GM18499 (cell line): ENCODE results near the gene KLHL10.
A peak's percentile ranks its signal among the peaks of the same experiment; 100 is the strongest.
"Not testable (repeated sequence)": the region's sequence is repeated elsewhere in the genome, so short reads cannot be mapped to it uniquely, and the experiment has no call there.

Experiments
- ATAC-seq: cut with Tn5 transposase; IDR thresholded peaks from one replicate; pipeline ENCODE4 v1.9.1; 2021; ENCODE audit warnings: moderate number of reproducible peaks; ENCODE audit not compliant: insufficient read depth, unreplicated experiment

KLHL10 gene

GRCh38 chr17:41844971-41845370, 7.3 kb downstream of the KLHL10 start:
- no peak for ATAC-seq

GRCh38 chr17:41848788-41849187, 11.2 kb downstream of the KLHL10 start:
- ATAC-seq, result no peak

GRCh38 chr17:41849251-41849990, 11.8 kb downstream of the KLHL10 start:
- ATAC-seq, result no peak

- ATAC-seq, result not testable (repeated sequence)
Measured at GRCh38 chr17:41851382-41851781, 13.8 kb downstream of the KLHL10 start.

DNA sequence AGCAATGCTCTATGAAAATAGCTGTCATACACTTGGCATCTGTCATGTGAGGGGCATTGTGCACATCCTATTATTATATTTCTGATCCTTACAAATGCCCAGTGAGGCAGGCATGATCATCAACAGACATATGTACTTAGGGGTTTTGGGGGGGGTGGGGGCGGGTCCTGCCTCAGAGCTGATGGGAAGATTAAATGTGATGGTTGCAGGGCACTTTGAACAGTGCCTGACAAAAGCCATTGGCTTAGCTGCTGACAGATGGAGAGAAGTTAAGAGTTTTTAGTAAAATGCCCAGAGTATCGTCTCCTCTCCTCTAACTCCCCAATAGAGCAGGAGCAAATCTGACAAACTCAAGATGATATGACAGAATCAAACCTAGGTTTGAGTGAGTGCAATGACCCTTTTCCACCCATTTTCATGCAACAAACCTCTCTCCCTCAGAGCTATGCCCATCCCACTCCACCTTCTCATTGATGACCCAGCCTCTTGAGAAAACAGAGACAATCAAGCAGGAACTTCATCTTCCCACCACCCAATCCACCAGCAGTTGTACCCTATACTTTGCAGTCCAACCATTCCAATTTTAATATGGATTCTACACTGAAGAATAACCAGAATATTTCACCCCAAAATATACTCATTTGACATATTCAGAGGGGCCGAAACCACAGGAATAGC, 22.8 kb downstream of the KLHL10 start:
- no peak for ATAC-seq

DNA sequence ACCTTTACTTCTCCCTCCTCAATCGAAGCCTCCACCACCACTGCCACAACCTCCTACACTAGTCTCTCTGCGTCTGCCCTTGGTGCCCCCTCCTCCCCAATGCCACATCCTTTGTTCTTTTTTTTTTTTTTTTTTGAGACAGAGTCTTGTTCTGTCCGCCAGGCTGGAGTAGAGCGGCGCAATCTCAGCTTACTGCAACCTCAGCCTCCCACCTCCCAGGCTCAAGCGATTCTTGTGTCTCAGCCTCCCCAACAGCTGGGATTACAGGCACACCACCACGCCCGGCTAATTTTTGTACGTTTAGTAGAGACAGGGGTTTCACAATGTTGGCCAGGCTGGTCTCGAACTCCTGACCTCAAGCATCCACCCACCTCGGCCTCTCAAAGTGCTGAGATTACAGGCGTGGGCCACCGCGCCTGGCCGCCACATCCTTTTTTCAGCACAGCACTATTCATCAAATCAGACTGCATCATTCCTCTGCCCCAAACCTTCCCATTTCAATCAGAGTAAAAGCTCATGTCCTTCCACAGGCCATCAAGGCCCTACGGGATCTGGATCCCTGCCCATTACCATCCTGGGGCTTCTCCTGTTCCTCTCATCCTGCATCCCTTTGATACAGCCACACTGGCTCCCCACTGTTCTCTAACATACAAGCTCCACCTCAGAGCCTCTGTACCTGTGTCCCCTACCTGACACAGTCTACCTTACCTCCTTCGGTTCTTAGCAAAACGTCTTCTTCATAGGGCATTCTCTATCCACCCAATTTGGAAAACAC, 25.6 kb downstream of the KLHL10 start:
- no peak for ATAC-seq

DNA sequence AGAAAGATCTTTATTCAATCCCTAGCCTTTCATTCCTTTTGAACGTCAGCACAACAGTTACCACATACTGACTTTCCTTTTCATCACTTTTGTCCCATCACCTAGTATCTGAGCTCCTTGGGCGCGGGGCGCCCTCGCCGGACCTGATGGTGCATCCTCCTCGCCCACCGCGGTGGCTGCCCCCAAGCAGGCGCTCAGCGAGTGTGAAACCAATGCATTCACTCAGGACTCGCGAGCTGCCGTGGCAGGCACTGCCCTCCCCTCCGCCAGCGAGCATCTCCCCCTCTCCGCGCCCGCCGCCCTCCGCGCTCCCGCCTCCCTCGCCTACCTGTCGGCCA, 26.8 kb downstream of the KLHL10 start:
- ATAC-seq, result peak; percentile 16

- peak; percentile 68 for ATAC-seq
Measured at GRCh38 chr17:41864836-41865595, 27.4 kb downstream of the KLHL10 start, which contains the start of gene KLHL11. Gene KLHL11 (minus strand): TSS chr17:41865423. CDS start chr17:41865370, 53 bp downstream.

GRCh38 chr17:41865596-41865893, 27.9 kb downstream of the KLHL10 start:
- no peak for ATAC-seq

GRCh38 chr17:41868568-41868967, 30.9 kb downstream of the KLHL10 start:
- ATAC-seq, result no peak

DNA sequence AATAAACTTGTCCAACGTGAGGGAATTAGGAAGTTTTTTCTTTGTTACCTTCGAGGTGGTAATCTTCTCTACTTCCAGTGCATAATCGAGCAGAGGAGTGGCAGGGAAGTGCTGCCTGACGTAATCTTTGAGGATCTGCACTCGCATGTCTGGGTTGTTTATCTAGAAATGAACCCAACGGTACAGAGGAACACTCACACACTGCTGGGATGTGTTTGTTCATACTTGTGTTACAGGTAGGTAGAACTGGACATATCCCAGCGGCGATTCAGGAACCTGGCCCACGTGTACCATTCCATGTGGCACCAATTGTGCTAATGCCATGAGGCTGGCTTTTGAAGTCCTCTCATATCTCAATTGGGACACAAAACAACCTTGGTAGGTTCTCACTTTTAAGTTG, 31.8 kb downstream of the KLHL10 start:
- no peak for ATAC-seq

- no peak for ATAC-seq
Measured at GRCh38 chr17:41870097-41870496, 32.5 kb downstream of the KLHL10 start.

- no peak for ATAC-seq
Measured at GRCh38 chr17:41870627-41871026, 33.0 kb downstream of the KLHL10 start.

GRCh38 chr17:41871789-41872188, 34.2 kb downstream of the KLHL10 start:
- no peak for ATAC-seq

DNA sequence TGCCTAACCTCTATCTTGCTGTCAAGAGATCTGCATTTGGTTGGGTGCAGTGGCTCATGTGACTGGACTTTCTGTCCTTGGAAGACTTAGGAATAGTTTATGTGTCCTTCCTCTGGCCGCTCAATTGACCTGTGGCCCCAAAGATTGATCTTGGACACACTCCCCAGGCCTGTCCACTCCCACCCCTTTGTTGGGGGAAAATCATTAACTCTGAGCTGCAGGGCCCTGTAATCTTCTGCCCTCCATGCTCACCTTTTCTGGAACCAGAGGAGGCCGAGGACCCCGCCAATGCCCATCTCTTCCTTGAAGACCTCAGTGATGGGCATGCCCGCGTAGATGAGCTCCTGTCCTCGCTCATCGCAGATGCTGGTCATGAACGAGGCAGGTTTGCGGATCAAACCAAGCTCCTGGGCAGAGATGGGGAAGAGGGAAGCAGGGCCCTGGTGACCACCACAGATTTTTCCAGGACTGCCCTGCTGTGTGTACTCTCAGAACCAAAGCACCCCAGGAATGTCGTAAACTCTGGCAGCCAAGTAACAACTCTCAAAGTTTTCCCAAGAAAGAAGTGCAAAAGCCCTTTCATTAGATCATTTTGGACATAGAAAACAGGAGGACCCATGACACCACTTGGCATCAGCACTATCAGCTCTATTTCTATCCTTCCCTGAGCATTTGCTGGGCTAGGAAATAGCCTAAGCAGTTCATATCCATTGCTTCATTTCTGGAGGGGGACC, 36.1 kb downstream of the KLHL10 start:
- ATAC-seq, result no peak

DNA sequence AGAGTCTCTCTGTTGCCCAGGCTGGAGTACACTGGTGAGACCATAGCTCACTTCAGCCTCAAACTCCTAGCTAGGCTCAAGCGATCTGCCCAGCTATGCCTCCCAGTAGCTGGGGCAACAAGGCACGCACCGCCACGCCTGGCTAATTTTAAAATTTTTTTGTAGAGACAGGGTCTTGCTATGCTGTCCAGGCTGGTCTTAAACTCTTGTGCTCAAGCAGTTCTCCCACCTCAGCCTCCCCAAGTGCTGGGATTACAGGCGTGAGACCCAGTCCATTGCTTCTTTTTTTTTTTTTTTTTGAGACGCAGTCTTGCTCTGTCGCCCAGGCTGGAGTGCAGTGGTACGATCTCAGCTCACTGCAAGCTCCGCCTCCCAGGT, 36.7 kb downstream of the KLHL10 start:
- not testable (repeated sequence) for ATAC-seq

DNA sequence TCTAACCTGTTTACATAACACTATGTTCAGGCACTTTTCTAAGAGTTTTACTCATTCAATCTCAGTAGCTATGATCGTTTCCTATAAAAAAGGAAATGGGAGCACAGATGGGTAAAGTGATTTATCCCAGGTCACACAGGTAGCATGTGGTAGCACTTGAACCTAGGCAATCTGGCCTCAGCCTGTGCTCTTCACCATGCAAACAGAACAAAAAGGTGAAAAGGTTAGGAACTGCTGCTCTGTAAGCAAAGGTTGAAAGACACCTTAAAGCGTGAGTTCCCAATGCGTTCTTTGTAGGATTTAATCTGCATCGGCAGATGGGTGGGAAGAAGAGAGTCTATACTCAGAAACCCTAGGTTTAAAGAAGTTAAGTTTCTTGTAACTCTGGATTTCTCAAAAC, 42.5 kb downstream of the KLHL10 start:
- ATAC-seq, result no peak

- ATAC-seq, result no peak
Measured at GRCh38 chr17:41882756-41883155, 45.1 kb downstream of the KLHL10 start.

- ATAC-seq, result no peak
Measured at GRCh38 chr17:41885733-41886132, 48.1 kb downstream of the KLHL10 start.

- ATAC-seq, result no peak
Measured at GRCh38 chr17:41888332-41888965, 50.8 kb downstream of the KLHL10 start.
